Parietal lobe (tissue), 2 donors: ENCODE measurements around the gene ACOT9. TPM values are rescaled to one million over a fixed set of nuclear protein-coding genes. Genes with fewer than 3 reads are reported as not detected.

Experiments used
- small RNA-seq: library from RNA; depleted of rRNA; stranded (forward); fragments of <200 nt; gene quantifications from one replicate; pipeline ENCODE3, GENCODE V24; 2014; ENCODE audit warnings: low replicate concordance
- total RNA-seq: library from RNA; depleted of rRNA; stranded (reverse); fragments of >200 nt; gene quantifications from one replicate; pipeline ENCODE4 v1.2.3, GENCODE V29; 2014

The ACOT9 gene, protein sequence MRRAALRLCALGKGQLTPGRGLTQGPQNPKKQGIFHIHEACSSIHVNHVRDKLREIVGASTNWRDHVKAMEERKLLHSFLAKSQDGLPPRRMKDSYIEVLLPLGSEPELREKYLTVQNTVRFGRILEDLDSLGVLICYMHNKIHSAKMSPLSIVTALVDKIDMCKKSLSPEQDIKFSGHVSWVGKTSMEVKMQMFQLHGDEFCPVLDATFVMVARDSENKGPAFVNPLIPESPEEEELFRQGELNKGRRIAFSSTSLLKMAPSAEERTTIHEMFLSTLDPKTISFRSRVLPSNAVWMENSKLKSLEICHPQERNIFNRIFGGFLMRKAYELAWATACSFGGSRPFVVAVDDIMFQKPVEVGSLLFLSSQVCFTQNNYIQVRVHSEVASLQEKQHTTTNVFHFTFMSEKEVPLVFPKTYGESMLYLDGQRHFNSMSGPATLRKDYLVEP
- 29.7 TPM for total RNA-seq

GRCh38 chrX:23742697-23743622 is at the start of gene ACOT9:
Gene ACOT9 (minus strand): TSS chrX:23743276. CDS start chrX:23743144, 132 bp downstream.

GRCh38 chrX:23782863-23783588 is 40.0 kb upstream of the ACOT9 start, which contains the start of gene SAT1:
Gene SAT1 (plus strand): TSS chrX:23783173. CDS start chrX:23783352, 179 bp downstream.

DNA sequence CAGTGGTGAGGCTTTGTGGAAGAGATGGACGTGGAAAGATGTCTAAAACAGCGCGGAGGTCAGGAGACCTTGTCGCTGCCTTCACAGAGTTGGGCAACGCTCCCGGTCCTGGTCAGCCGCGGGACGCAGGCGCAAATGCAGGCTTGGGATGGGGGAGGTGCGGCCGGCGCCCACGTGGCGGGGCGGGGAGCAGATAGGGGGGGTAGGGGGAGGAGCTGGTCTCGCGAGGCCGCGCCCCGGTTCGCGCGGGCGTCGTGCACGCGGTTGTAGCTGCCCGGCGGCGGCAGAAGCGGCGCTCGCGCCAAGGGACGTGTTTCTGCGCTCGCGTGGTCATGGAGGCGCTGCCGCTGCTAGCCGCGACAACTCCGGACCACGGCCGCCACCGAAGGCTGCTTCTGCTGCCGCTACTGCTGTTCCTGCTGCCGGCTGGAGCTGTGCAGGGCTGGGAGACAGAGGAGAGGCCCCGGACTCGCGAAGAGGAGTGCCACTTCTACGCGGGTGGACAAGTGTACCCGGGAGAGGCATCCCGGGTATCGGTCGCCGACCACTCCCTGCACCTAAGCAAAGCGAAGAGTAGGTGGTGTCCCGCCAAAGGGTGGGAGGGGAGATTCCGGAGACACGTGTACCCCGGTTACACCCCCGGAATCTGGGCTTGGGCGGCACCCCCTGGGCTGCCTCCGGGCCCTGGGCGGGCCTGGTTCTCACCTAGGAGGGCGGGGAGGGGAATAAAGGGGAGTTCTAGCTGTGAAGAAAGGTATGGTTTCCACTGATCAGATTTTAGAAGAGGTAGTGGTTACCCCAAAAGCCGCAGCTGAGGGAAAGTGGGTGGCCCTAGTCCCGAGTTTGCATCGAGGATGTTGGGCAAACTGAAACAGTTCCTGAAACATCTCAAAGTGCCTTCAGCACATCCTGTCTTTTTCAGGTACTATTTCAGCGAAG is 75.6 kb downstream of the ACOT9 start, which contains the start of gene PRDX4:
Gene PRDX4, plus strand, starts transcription at position 255 of the 939 bp plus-strand sequence. Its CDS starts 78 bp downstream, at position 333.

Small RNAs within 50 kb of the gene (small RNA-seq; reads per million reads assigned to genes)
- gene RF00019, result not detected

Other genes starting within 250 kb of the ACOT9 start
- gene PRDX4, start 75.8 kb downstream of the ACOT9 start, total RNA-seq, result 27.2 TPM
- gene SAT1, start 39.9 kb upstream of the ACOT9 start, total RNA-seq, result 66.0 TPM
- gene APOO, start 164.7 kb upstream of the ACOT9 start, total RNA-seq, result 32.9 TPM
- not detected for gene CXorf58, start 164.7 kb upstream of the ACOT9 start, total RNA-seq